Fibroblast of skin of abdomen (primary cell): Measurements from ENCODE around the gene SORCS1.

Source experiments
- DNase-seq: peaks from one replicate; pipeline ENCODE4 v3.0.0-alpha.2; 2013

Gene SORCS1

DNA sequence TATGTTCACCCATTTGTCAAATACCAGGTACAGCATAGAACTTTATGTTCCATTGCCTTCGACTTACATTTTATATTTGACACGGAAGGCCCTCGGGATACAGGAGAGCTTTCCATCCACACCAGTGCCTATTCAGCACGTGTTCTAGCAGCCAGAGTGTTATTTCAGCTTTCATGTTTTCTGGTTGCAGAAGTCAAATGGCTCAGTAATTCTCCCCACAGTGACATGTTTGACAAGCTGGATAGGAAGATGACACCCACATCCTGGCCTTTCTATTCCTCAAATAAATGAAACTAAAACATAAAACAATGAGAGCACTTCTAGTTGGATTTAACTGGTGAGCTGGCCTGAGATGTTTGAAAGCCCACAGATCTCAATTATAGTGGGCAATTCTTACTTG lies 173.4 kb downstream of the SORCS1 start:
- no peak for DNase-seq

DNA sequence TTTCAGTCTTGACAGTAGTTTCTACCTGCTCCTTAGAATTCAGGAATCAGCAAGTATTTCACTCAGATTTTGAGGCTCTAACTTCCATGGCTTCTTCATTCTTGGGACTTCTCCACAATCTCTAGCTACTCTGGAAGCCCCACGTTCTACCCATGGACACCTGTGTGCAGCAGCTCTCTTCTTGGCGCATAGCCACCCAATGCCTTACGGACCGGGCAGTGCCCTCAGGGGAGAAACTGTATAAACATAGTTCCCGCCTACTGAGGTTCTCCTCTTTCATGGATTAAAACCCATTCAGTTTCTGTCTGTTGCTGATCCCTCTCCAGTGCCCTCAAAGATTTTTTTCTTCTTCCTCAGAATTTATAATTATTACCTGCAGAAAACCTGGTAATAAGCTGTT lies 177.1 kb downstream of the SORCS1 start:
- DNase-seq, result no peak

DNA sequence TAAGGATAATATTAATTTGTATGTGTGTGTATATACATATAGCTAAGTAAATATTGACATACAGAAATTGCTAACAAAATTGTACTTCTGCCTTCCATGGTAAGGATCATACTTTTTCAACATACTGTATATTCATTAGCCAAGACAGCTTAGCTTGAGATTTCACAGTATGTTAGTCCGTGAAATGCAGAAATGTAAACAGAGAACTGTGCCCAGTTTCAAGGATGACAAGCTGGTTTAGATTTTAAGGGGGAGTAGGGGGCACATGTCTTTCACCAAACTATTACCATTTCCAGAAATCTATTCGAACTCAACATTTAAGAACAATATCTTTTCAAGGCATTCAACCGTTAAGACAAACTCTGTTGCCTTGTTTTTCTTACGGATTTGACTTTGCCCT lies 182.2 kb downstream of the SORCS1 start:
- no peak for DNase-seq

DNA sequence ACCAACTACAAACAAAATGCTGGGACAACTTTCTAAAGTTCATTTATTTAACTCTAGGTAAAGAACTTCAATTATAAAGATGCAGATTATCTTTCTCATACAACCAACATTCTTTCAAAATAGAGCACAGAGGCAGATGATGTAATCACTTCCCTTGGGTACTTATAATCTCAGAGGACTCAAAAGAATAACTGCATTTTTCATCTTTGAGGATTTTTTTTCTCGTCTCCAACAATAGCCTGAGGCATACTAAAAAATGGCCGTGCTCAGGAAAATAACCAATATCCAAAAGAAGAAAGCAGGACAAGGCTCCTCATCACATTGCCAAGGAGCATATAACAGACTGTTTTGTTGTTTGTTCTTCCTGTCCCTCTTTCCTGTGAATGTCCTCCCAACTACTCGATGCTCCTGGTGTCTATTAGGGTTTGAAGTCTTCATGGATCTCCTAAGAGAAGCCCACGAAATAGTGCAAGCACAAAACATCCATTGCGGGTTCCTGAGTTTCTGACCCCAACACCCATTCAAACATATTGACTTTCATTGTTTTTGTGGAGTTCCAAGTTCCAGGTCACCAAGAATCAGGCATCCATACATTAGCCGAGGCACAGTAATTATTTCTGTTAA lies 182.9 kb downstream of the SORCS1 start:
- no peak for DNase-seq

DNA sequence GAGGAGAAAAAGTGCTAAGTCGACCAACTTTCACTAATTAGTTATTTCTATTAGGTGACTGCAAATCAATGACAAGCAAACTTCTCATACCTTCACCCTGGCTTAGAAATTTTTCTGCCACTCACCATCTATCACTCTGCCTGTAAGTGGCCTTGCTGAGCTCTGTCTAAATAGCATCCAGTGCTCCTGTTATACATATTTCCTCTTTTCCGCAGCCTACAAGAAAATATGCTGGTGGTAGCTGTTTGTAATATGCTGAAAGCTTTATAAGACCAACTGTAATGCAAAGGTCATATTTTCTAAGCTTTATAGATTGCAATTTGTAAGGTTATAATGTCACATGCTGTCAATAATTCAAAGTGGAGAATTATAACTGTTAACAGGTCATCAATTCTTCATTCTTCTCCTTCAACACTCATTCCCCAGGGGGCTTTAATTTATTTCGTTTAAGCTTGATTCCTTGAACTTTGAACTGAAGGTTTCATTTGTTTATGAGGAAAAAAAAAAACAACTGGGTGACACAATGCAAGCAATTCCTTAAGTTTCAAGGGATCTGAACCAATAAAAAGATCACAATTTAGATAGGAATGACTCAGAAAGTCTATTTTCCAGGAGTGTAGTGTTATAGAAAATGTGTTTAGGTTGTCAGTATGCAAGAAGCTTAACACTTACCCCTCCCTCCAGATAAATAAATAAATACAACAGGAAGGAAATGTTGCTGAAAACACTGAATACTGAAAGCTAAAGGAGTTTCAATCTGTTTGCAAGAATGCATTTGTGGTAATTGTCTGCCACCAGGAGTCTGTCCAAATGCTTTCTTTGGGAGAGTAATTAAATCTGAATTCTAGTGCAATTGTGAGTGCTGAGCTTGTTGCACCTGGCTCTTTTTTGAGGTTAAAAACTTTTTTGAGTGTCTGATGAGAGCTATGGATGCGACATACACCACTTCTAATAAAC lies 183.7 kb downstream of the SORCS1 start:
- DNase-seq, result no peak

DNA sequence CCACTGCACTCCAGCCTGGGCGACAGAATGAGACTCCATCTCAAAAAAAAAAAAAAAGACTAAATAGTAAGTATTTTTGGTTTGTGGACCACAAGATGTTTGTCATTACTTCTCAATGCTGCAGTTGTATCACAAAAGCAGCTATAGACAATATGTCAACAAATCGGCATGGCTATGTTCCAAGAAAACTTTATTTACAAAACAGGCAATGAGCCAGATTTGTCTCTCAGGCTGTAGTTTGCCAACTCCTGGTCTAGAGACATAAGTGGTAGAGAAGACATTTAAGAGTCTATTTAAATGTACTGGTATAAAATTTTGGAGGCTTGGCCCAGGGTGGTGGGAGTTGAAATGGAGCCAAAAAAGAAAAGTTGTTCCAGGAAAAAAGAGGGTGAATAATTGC lies 185.8 kb downstream of the SORCS1 start:
- DNase-seq, result no peak

- DNase-seq, result no peak
Observed at GRCh38 chr10:106973716-106974115, 190.8 kb downstream of the SORCS1 start.

DNA sequence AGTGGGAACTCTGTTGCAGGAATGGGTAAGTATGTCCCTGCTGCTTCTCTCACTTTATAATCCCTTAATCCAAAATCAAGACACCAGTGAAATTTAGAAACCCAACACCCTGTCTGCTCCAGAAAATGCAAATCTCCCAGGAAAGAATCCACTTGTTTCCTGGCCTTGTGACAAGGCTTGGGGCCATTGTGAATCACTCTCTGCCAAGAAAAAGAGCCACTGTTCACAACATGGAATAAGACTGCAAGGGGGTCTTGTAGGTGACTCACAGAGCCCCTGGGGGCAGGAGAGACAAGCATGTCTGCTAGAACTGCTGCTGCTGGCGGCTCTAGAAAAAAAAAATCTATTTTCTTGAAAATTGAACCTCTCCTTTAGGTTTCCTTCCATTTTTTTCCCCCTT lies 191.2 kb downstream of the SORCS1 start:
- no peak for DNase-seq

DNA sequence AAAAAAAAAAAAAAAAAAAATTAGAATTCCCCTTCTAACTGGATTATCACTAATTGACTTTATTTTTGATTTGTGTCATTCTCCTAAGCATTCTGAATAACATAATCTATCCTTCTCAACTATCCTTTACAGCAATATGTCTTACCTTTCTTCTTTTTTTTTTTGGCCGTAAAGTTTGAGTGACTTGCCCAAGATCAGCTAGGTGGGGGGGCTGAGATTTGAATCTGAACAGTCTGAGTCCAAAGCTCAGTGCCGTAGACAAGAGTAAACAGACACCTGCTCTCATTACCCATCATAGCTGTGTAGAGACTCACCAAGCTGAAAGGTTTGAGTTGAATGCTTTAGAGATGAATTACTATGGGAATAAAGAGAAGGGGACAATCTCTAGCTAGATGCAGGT lies 192.1 kb downstream of the SORCS1 start:
- no peak for DNase-seq

DNA sequence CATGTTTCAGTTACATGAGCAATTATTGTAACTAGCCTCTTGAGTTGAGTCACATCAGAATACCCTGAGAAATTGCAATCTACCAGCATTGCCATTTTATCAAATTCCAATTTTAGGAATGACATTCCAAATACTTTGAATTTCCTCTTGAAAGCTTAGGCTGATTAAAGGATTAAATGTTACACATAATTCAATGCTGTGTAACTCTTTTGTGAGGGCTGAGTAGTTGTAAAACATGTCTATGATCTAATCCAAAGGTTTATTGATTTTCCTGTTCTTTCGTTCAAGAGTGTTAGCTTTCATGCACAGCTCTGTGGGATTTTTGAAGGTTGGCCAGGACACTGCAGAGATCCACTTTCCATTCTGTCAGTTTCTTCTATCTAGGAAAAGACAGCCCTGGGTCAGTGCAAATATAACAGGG lies 193.1 kb downstream of the SORCS1 start:
- DNase-seq, result peak; percentile 21

- no peak for DNase-seq
Observed at GRCh38 chr10:106967452-106967851, 197.1 kb downstream of the SORCS1 start.

DNA sequence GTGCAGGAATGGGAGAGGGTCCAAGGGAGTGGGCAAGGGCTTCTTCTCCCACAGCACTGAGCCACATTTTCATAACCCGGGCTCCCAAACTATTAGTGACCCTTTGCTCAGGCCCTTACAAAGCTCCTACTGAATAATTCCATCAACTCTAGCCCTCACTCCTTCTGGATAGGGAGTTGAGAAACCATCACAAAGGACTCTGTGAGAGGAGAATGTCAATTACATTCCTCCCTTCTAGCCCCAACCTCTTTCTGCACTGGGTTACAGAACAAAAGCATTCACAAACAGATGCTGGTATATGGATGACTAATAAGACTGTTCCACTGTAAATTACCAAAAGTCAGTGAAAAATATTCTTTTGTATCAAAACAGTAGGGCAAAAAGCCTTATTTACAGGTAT lies 203.7 kb downstream of the SORCS1 start:
- DNase-seq, result no peak

DNA sequence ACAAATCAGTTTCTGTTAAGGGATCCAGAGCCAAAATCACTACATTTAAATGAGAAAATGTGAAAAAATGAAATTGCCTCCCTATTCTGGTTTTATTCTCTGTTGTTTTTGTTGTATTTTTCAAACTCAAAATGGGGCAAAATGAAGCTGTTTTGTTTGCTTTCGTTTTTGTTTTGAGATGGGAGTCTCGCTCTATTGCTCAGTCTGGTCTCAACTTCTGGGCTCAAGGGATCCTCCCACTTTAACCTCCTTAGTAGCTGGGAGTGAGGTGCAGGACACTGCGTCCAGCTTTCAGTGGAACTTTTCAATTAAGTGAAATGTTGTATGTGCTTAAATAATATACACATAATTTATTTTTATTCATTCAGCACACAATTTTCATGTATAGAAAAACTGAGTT lies 205.0 kb downstream of the SORCS1 start:
- DNase-seq, result no peak

DNA sequence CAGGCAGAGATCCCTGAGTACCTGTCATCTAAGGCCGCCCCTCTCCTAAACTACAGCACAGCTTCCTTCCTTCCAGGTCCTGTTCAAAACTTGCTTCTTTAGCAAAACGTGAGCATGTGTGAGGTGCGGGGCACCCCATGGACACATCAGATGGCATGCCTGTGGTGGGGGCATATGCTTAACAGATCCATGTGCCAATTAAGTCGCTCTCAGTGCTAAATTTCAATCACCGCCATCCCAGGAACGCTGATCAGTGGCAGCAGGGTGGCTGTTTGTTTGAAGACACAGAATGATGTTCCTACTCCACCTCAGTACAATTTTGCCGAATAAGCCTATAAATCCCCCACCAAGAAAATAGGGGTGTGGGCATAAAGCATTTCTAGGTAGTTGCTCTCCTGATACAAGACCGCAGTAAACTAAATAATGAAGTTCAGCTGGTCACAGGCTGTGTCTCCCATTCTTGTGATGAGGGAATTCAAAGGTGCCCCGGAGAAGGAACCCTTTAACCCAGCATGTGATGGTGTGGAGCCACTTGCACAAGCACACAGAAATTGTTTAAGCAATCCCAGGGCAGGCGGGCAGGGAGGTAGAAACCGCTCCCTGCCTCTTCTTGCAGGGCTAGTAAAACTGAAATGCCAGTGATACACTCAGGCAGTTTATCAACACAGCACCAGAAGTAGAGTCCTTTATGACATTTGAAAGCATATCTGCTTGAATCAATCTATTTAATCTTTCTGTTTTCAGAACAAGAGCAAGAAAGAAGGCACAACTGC lies 205.7 kb downstream of the SORCS1 start:
- no peak for DNase-seq

DNA sequence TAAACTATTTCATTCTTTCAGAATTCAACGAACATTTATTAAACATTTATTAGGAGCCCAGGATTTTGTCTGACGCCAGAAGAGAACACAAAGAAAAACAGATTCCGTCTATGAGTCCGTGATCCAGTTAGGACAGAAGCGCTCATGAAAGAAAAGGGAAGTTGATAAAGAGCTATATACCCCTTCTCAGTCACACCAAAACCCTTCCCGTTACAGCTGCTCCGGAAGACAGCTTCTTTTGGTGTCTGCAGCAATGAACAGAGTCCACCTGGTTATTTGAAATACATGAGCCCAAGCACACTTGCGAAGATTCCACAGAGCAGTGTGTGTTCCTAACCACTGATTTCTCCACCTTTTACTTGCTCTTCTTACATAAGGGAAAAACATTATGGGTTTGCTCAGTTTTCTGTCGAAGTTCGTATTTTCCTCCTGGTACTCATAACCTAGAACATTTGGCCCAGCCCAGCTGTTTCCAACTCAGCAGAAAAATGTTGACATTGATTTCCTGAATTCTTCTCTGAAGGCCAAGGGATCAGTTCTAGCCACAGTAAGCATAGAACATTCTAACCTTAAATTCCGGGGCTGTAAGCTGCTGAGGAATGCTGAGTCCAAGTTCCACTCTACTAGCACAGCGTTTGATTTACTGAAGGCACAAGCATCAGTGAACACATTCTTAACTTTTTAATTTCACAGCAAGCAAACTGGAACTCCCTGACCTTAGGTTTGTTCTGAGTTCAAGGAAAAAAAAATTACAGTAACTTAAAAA lies 206.5 kb downstream of the SORCS1 start:
- DNase-seq, result no peak

- no peak for DNase-seq
Observed at GRCh38 chr10:106956216-106956915, 208.1 kb downstream of the SORCS1 start.

DNA sequence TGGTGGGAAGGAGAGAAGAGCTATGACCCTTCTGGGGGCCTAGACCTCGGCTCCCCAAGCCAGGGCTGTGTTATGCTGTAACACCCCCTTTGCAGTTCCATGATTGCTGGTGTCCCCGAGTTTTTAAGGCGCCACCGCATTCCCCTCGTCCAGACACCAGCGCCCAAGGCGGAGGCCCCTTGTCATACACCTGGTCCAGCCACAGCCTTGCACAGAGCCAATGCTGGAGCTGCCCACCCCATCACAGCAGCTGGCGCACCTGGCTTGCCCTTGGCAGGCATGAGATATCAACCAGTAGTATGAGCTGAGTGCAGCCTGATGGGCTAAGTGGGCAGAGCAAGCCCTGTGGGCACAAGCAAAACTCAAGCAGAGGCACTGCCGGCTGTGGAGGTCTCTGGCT lies 209.4 kb downstream of the SORCS1 start:
- DNase-seq, result no peak

GRCh38 chr10:106952033-106952432 lies 212.5 kb downstream of the SORCS1 start:
- no peak for DNase-seq

- no peak for DNase-seq
Observed at GRCh38 chr10:106949680-106950478, 214.6 kb downstream of the SORCS1 start.

- no peak for DNase-seq
Observed at GRCh38 chr10:106947643-106948042, 216.9 kb downstream of the SORCS1 start.
